Activated CD8-positive, alpha-beta T cell treated with anti-CD3 and anti-CD28 coated beads for 36 hours (primary cell): Measurements from ENCODE around the gene GGTLC3. TPM values are rescaled to one million over a fixed set of nuclear protein-coding genes. Genes with fewer than 3 reads are reported as not detected.
"Not testable (repeated sequence)": the region's sequence is repeated elsewhere in the genome, so short reads cannot be mapped to it uniquely, and the experiment has no call there.

Experiments
- ATAC-seq: fragments of 200-7000 bp; cut with Tn5 transposase; one replicate; pipeline ENCODE4 v1.10.0; 2021; ENCODE audit warnings: mild to moderate bottlenecking, moderate library complexity
- CTCF ChIA-PET: fragments of 350-600 bp; sonication (Branson Sonifier 250); formaldehyde crosslinking; loops from one replicate; lab custom pipeline; 2021; ENCODE audit warnings: antibody characterized with exemption; lab: Charles Lee
- POLR2A ChIA-PET: fragments of 350-600 bp; sonication (Branson Sonifier 250); formaldehyde crosslinking; loops from one replicate; lab custom pipeline; 2021; ENCODE audit warnings: antibody characterized with exemption; lab: Charles Lee
- DNase-seq: peaks from one replicate; pipeline ENCODE4 v3.0.0-alpha.2; 2020
- H3K27ac Mint-ChIP-seq: one replicate; pipeline ENCODE4 v1.8.0; 2021; ENCODE audit warnings: mild to moderate bottlenecking, mixed read lengths
- H3K27me3 Mint-ChIP-seq: one replicate; pipeline ENCODE4 v1.8.0; 2021; ENCODE audit warnings: mixed read lengths
- H3K36me3 Mint-ChIP-seq: one replicate; pipeline ENCODE4 v1.8.0; 2021; ENCODE audit warnings: low read depth, mixed read lengths
- H3K4me1 Mint-ChIP-seq: one replicate; pipeline ENCODE4 v1.8.0; 2021; ENCODE audit warnings: low read depth, mixed read lengths
- H3K4me3 Mint-ChIP-seq: one replicate; pipeline ENCODE4 v1.8.0; 2021; ENCODE audit warnings: mild to moderate bottlenecking, moderate library complexity, mixed read lengths
- H3K9me3 Mint-ChIP-seq: one replicate; pipeline ENCODE4 v1.8.0; 2021; ENCODE audit warnings: mixed read lengths
- intact Hi-C: fragments of 100-400 bp; cut with micrococcal nuclease; formaldehyde crosslinking; loops from one replicate; pipeline ENCODE4 v1.10.0; 2022
- total RNA-seq, 2 experiments: library from RNA; stranded (reverse); gene quantifications; one replicate each; pipeline ENCODE4 v1.2.3, GENCODE V29; 2021

The GGTLC3 gene
- total RNA-seq: not detected

GRCh38 chr22:18518061-18518460 lies at the start of gene GGTLC3:
Gene GGTLC3, minus strand, starts transcription at chr22:18518161. Its CDS starts 264 bp downstream, at chr22:18517897.
- POLR2A ChIA-PET, DNase-seq, H3K27ac Mint-ChIP-seq, intact Hi-C loops, H3K4me1 Mint-ChIP-seq, ATAC-seq, H3K9me3 Mint-ChIP-seq, H3K36me3 Mint-ChIP-seq, CTCF ChIA-PET, H3K27me3 Mint-ChIP-seq, H3K4me3 Mint-ChIP-seq: not testable (repeated sequence)

DNA sequence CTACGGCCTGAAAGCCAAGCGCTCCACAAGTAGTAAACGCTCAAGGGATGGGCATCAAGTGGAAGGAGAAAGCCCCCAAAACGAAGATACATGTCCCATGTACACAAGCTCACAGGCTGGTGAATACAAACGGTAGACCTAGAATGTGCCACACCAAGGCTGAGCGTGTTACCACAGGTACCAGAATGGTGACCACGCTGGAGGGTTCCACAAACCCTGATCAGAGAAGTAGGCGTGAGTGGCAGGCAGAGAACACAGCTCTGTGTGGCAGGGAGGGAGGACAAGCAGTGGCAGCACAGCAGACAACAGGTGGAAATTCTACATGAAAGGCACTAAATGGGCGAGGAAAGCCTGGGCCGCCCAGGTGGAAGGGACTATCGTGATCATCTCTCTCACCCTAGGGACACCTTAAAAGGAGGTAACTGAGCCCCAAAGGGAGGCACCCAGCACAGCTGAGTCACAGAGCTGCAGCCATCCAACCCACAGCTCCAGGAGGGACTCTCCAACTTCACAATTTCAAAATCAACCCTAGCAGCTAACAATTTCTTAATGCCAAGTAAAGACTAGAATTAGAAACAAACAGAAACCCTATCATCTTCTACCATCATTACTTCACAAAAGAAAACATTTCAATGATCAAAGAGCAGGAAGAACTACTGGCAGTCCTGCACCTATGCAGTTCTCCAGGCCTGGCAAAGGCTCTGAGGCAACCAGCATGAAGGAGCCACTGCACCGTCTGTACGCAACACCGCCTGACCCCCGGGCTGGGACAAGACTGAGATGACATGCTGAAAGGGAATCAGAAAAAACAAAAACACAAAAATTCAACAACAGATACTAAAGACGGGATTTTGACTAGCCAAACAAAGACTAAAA lies 42.4 kb upstream of the GGTLC3 start:
- H3K27ac Mint-ChIP-seq, DNase-seq, H3K4me3 Mint-ChIP-seq, H3K9me3 Mint-ChIP-seq, POLR2A ChIA-PET, H3K36me3 Mint-ChIP-seq, H3K4me1 Mint-ChIP-seq, CTCF ChIA-PET, H3K27me3 Mint-ChIP-seq, intact Hi-C loops: not testable (repeated sequence)
- ATAC-seq: peak; percentile 96

- H3K27me3 Mint-ChIP-seq, CTCF ChIA-PET, DNase-seq, H3K4me3 Mint-ChIP-seq, ATAC-seq, H3K36me3 Mint-ChIP-seq, H3K9me3 Mint-ChIP-seq, H3K4me1 Mint-ChIP-seq, H3K27ac Mint-ChIP-seq, intact Hi-C loops, POLR2A ChIA-PET: not testable (repeated sequence)
Measured at GRCh38 chr22:18558939-18559338, 41.0 kb upstream of the GGTLC3 start.

GRCh38 chr22:18558516-18558915 lies 40.6 kb upstream of the GGTLC3 start:
- H3K4me1 Mint-ChIP-seq, CTCF ChIA-PET, H3K27ac Mint-ChIP-seq, POLR2A ChIA-PET, intact Hi-C loops, ATAC-seq, DNase-seq, H3K9me3 Mint-ChIP-seq, H3K27me3 Mint-ChIP-seq, H3K4me3 Mint-ChIP-seq, H3K36me3 Mint-ChIP-seq: not testable (repeated sequence)

- H3K4me3 Mint-ChIP-seq, H3K9me3 Mint-ChIP-seq, H3K27ac Mint-ChIP-seq, ATAC-seq, H3K36me3 Mint-ChIP-seq, CTCF ChIA-PET, POLR2A ChIA-PET, H3K4me1 Mint-ChIP-seq, H3K27me3 Mint-ChIP-seq, DNase-seq, intact Hi-C loops: not testable (repeated sequence)
Measured at GRCh38 chr22:18554280-18555256, 36.6 kb upstream of the GGTLC3 start.

DNA sequence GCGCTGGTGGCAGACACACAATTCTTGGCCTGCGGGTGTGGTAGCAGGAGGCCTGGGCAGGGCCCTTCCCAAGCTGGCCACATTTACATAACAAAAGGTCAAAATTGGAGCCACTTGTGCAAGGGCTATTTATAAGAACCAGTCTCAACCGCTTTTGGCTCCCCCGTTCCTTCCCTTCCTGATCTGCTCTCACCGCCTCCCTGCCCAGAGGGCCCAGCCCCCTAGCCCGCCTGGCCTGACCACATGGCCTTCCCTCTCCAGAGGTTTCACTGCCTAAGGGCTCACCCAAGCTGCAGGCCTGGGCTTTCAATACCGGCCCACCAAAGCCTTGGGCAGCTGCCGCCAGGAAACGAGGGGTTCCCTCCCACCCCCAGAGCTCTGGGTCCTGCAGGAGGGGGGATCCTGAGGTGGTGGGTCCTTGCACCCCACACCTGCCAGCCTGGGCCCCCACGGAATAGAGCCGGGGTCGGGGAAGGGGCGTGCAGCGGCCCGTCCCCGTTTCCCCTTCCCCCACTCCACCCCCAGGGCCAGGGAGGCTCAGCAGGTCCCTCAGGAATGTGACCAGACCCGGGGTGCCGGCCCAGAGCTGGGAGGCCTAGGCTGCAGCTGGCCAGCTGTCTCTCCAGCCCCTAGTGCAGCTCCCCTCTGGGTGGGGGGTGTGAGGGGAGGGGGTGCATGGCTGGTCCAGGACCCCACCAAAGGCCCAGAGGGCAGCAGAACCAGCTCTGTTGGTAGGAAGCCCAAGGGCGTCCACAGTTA lies 35.1 kb upstream of the GGTLC3 start:
- ATAC-seq, CTCF ChIA-PET, H3K4me1 Mint-ChIP-seq, POLR2A ChIA-PET, H3K27ac Mint-ChIP-seq, H3K4me3 Mint-ChIP-seq, H3K27me3 Mint-ChIP-seq, H3K36me3 Mint-ChIP-seq, DNase-seq, H3K9me3 Mint-ChIP-seq, intact Hi-C loops: not testable (repeated sequence)

DNA sequence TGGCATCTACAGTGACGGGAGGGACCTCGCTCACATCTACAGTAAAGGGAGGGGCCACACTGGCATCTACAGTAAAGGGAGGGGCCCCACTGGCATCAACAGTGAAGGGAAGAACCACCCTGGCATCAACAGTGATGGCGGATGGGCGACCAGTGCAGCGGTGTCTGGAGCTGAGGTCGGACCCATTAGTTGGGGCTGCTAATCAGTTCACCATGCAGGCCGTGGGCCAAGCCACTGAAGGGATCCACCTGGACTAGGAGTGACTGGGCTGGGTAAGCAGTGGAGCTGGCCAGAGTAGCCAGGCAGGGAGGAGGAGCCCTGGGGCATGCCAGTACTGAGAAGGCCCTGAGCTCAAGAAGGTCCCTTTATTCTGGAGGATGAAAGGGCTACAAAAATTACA lies 33.1 kb upstream of the GGTLC3 start:
- DNase-seq, H3K4me3 Mint-ChIP-seq, H3K9me3 Mint-ChIP-seq, H3K4me1 Mint-ChIP-seq, intact Hi-C loops, POLR2A ChIA-PET, ATAC-seq, H3K27me3 Mint-ChIP-seq, H3K36me3 Mint-ChIP-seq, CTCF ChIA-PET, H3K27ac Mint-ChIP-seq: not testable (repeated sequence)

DNA sequence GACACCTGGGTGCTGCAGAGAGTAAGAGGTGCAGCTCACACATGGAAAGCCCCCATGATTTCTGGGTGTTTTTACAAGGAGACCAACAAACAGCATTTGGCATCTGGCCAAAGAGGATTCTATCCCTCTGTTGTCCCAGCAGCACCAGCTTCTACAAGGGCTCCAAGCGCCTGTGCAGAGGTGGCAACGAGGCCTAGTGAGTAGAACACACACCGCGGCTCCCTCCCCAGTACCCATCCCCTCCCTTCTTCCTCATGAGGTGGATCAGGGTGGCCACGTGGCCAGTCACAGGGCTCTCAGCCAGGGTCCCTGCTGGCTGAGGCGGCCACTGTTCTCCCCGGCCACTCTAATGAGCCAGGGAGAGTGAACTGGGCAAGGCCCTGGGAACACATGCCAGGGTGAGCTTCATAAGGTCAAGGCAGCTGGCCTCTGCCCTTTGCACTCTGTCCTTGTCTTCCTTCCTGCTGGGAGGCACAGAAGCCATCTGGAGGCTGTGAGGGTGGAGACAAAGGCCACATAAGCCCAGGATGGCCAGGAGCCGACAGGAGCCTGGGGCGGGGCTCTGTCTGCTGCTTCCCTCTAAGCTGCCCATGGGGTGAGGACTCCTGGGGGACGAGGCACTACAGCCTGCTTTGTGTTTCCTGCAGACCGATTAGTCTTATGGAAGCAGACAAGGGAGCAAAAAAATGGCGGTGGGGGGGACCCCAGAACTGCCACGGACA lies 31.7 kb upstream of the GGTLC3 start:
- H3K4me3 Mint-ChIP-seq, H3K4me1 Mint-ChIP-seq, intact Hi-C loops, DNase-seq, POLR2A ChIA-PET, H3K27me3 Mint-ChIP-seq, ATAC-seq, H3K9me3 Mint-ChIP-seq, H3K27ac Mint-ChIP-seq, H3K36me3 Mint-ChIP-seq, CTCF ChIA-PET: not testable (repeated sequence)

GRCh38 chr22:18544615-18545014 lies 26.7 kb upstream of the GGTLC3 start:
- H3K4me1 Mint-ChIP-seq, H3K36me3 Mint-ChIP-seq, ATAC-seq, intact Hi-C loops, H3K4me3 Mint-ChIP-seq, DNase-seq, H3K27ac Mint-ChIP-seq, H3K9me3 Mint-ChIP-seq, CTCF ChIA-PET, H3K27me3 Mint-ChIP-seq, POLR2A ChIA-PET: not testable (repeated sequence)

DNA sequence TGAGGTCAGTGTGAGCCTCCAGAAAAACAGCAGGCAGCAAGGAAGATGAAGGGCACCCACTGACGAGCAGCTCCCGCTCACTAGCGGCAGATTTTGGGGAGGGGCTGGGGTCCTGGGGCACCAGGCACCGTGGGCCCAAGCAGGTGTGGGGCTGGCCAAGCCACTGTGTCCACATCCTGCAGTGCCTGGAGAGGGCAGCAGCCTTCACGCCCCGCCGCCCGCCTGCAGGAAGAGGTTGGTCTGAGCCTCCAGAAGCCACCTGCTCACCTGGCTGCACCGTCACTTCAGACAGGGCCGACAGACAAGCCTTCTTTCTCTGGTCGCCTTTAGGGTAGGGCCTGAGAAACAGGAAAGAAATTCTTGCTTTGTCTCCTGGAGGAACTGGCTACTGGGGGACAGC lies 25.4 kb upstream of the GGTLC3 start:
- CTCF ChIA-PET, POLR2A ChIA-PET, DNase-seq, H3K36me3 Mint-ChIP-seq, H3K27me3 Mint-ChIP-seq, H3K4me3 Mint-ChIP-seq, intact Hi-C loops, H3K9me3 Mint-ChIP-seq, H3K4me1 Mint-ChIP-seq, ATAC-seq, H3K27ac Mint-ChIP-seq: not testable (repeated sequence)

GRCh38 chr22:18539994-18540393 lies 22.0 kb upstream of the GGTLC3 start:
- H3K4me1 Mint-ChIP-seq, H3K9me3 Mint-ChIP-seq, H3K36me3 Mint-ChIP-seq, H3K27ac Mint-ChIP-seq, intact Hi-C loops, H3K4me3 Mint-ChIP-seq, CTCF ChIA-PET, POLR2A ChIA-PET, ATAC-seq, H3K27me3 Mint-ChIP-seq, DNase-seq: not testable (repeated sequence)
